MV-4-11 (cell line): ENCODE measurements around the gene PLCB2.

Experiments used
- DNase-seq: peaks from one replicate; lab custom pipeline; 2025; lab: John Stamatoyannopoulos, UW

Gene PLCB2

GRCh38 chr15:40249477-40250303, 58.0 kb downstream of the PLCB2 start:
- DNase-seq: no peak

- DNase-seq: no peak
Observed at GRCh38 chr15:40248006-40248783, 59.5 kb downstream of the PLCB2 start.

GRCh38 chr15:40247406-40247971, 60.2 kb downstream of the PLCB2 start:
- no peak for DNase-seq

DNA sequence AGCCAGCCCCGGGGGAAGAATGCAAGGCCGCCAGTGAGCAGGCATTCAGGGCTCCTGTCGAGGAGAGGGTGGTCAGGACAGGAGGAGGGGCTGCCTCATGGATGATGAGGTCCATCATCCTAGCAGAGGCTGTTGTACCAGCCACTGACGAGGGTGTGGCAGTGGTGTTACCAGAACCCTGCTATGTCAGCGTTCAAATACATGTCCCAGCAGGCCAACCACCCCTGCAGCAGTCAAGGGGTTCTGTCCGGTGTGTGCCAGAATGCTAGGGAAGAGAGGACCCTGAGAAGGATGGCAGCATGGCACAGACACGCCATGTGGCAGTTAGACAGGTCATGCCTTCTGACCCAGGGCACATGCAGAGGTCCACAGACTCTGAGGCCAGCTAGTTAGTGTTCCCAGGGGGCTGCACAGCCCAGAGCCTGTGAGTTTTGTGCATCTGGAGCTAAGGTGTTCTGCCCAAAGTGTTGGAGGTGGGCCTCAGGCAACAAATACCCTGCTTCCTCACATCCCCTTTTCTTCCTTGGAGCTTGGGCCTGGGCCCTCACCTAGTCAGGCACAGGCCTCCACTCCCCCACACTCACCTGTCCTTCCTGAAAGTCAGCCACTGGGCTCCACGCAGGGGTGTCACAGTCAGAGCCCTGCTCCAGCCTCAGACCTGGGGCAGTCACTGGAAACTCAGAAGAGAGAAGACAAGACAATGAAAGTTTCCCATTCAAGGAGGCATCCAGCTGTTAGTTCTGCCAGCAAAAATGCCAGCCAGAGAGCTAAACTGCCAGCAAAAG, 61.0 kb downstream of the PLCB2 start:
- DNase-seq: no peak

- DNase-seq: no peak
Observed at GRCh38 chr15:40245666-40246450, 61.9 kb downstream of the PLCB2 start.

DNA sequence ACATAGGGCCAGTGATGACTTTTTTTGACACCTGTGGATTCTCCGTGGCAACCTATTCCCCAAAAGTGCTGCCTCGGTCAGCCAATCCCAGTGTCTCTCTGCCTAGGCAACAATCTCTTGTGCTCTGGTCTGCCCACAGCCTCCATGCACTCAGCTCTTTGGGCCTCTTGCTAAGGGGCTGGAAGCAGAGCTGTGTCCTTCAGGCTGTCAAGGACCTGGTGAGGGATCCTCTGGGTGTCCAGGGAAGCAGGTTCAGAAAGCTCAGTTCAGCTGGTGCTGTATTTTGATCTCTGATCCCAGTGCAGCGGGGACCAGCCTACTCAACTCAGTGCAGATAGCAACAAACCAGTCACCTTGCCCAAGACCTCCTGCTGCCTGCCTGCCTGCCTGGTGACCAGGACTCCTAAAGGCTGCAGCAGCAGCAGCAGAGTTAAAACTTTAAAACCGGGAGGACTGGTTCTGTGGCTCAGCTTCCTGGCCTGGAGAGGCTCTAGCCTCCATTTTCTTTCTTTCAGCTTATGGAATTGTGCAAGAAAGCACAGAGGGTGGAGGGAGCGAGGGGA, 62.7 kb downstream of the PLCB2 start:
- DNase-seq: peak; percentile 32

GRCh38 chr15:40243126-40243810, 64.5 kb downstream of the PLCB2 start:
- peak; percentile 15 for DNase-seq

DNA sequence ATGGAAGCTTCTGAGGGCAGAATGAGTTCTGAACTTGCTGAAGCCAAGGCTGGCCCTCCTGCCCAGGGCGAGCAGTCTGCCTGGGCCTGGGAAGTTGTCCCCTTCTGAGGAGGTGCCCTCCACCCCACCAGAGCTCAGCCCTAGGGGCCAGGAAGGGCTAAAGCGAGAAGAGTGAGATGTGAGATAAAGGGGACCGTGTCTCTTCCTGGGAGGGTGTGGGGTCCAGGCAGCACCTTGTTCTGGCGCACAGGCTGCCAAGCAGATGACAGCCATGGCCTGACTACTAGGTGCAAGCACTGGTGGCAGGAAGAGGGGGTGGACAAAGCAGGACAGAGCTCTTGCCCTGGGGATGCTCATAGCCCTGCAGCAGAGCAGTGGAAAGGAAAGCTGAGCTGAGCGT, 65.1 kb downstream of the PLCB2 start:
- no peak for DNase-seq

- no peak for DNase-seq
Observed at GRCh38 chr15:40242213-40242599, 65.5 kb downstream of the PLCB2 start.

- DNase-seq: no peak
Observed at GRCh38 chr15:40241269-40242212, 66.2 kb downstream of the PLCB2 start.

GRCh38 chr15:40240619-40241221, 67.0 kb downstream of the PLCB2 start:
- no peak for DNase-seq

DNA sequence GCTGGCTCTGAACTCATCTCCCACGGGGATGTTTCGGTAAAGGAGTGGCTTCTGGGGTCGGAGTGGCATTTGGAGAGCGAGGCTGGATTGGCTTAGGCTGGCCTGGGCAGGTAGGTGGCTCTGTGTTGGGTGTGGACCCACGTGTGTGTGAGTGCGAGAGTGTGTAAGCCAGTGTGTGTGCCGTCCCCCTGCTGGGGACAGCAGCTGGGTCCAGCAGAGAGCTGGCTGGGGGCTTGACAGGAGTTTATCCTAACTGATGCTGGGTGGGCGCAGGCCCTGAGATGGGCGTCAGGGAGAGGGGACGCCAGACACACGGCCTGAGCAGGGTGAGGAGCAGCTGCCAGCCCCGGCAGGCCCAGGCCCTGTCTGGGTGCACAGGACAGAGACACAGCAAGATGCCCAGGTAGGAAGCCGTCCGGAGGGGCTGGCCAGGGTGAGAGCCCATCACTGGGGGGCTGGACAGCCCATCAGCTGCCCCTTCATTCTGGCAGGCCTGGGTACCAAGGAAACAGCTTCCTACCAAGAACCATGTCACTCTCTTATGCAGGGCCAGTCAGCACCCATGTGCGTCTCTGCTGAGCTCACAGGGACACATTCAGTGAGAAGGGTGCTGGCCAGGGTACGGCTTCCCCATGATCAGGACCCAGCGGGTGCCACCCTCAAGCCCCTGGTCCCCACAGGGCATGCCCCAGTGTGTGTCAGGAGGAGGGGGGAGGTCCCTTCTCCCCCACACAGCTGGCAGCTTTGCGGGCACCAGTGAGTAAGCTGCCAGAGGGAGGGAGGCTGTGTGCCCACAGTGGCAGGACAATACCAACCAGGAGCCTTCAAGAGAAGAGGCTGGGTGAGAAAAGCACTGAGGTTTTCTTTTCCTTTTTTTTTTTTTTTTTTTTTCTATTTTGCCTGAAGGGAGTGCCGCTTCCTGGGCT, 67.8 kb downstream of the PLCB2 start:
- DNase-seq: no peak

- DNase-seq: no peak
Observed at GRCh38 chr15:40239404-40239692, 68.4 kb downstream of the PLCB2 start.

- peak; percentile 21 for DNase-seq
Observed at GRCh38 chr15:40238532-40239403, 69.0 kb downstream of the PLCB2 start, which contains the start of gene PAK6. TSS of gene PAK6 (plus strand) at chr15:40239063. CDS start at chr15:40264786, 25,723 bp downstream.
